COLO668 (cell line): ENCODE results near the gene LEMD3.

Experiments
- DNase-seq: peaks from one replicate; lab custom pipeline; 2025; ENCODE audit not compliant: unreplicated experiment; lab: John Stamatoyannopoulos, UW

The LEMD3 gene

GRCh38 chr12:65169320-65170208 is at the start of gene LEMD3:
Gene LEMD3, plus strand, starts transcription at chr12:65169583. Its CDS starts 14 bp downstream, at chr12:65169597.
- peak; percentile 99 for DNase-seq

GRCh38 chr12:65121049-65121955 is 48.1 kb upstream of the LEMD3 start, which contains the start of gene WIF1:
Gene WIF1, minus strand, starts transcription at chr12:65121305. Its CDS starts 114 bp downstream, at chr12:65121191.
- DNase-seq, result peak; percentile 70

GRCh38 chr12:65121956-65122469 is 47.4 kb upstream of the LEMD3 start:
- no peak for DNase-seq

GRCh38 chr12:65122703-65123102 is 46.7 kb upstream of the LEMD3 start:
- DNase-seq, result peak; percentile 23

GRCh38 chr12:65123435-65124063 is 45.8 kb upstream of the LEMD3 start:
- no peak for DNase-seq

GRCh38 chr12:65125247-65125646 is 44.1 kb upstream of the LEMD3 start:
- DNase-seq, result no peak

- DNase-seq, result no peak
Measured at GRCh38 chr12:65125975-65126374, 43.4 kb upstream of the LEMD3 start.

- no peak for DNase-seq
Measured at GRCh38 chr12:65126482-65126881, 42.9 kb upstream of the LEMD3 start.

- DNase-seq, result no peak
Measured at GRCh38 chr12:65133879-65134278, 35.5 kb upstream of the LEMD3 start.

- no peak for DNase-seq
Measured at GRCh38 chr12:65139389-65139788, 30.0 kb upstream of the LEMD3 start.

- no peak for DNase-seq
Measured at GRCh38 chr12:65140738-65141137, 28.6 kb upstream of the LEMD3 start.

GRCh38 chr12:65147312-65147905 is 22.0 kb upstream of the LEMD3 start:
- DNase-seq, result no peak

GRCh38 chr12:65152012-65152411 is 17.4 kb upstream of the LEMD3 start:
- DNase-seq, result no peak

GRCh38 chr12:65152596-65152995 is 16.8 kb upstream of the LEMD3 start:
- no peak for DNase-seq

GRCh38 chr12:65155784-65156183 is 13.6 kb upstream of the LEMD3 start:
- no peak for DNase-seq

GRCh38 chr12:65156366-65156841 is 13.0 kb upstream of the LEMD3 start:
- no peak for DNase-seq

- DNase-seq, result no peak
Measured at GRCh38 chr12:65157091-65157490, 12.3 kb upstream of the LEMD3 start.

- DNase-seq, result no peak
Measured at GRCh38 chr12:65162609-65163008, 6.8 kb upstream of the LEMD3 start.

GRCh38 chr12:65164244-65164643 is 5.1 kb upstream of the LEMD3 start:
- DNase-seq, result no peak

GRCh38 chr12:65164774-65165173 is 4.6 kb upstream of the LEMD3 start:
- no peak for DNase-seq
